ENCODE data around the gene PHF24.

- TF ChIP-seq CTCF (IDR thresholded peaks at IDR 0.05) = no peak
- TF ChIP-seq POLR2AphosphoS5 (IDR thresholded peaks at IDR 0.05) = no peak
Measured at GRCh38 chr9:35029241-35029640, 71.2 kb downstream of the PHF24 start.
